ENCODE results near the gene KRTAP5-1.

KRTAP5-1 gene

DNA sequence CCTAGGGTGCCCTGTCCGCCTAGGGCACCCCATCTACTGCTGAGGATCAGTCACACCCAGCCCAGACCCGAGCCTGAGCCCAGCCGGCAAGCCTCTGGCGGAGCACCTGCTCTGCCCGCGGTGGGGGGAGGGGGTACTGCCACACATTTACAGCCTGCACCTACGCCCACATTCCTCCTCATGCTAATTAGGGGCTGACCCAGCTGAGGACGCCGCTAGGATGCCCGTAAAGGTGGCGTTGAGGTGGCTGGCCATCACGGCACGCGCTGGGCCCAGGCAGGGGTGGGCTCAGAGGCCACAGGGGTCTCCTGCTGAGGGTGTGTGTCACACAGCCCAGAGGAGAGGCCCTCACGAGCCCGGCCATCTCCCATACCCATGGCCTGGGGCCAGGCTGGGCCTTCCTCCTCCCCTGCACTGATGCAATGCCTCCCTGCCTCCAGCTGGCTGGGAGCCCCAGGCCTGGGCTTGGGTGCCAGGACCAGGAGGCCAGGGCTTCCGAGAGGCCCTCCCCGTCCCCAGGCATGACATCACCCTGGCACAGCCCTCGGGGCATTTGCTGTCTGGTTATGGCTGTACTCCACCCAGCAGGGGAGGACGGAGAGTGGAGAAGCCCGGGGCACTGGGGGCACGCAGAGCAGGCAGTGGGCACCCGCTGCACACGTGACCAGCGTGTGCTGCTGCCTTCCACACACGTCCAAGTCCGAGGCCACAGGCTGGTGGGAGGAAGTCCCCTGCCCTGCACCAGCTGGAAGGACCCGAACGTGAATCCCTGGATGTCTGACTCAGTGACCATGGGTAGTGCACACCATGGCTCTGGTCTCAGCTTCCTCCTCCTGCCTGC, 25.8 kb downstream of the KRTAP5-1 start:
- Histone ChIP-seq H3K9me3 (ENCODE audit: control insufficient read depth in 2 of 2, low read length in 2 of 2) (no peaks in the 10 kb centered on the region), H3K9ac (ENCODE audit: low read length in 2 of 2) (peak overlapping the region; percentile 84 to 85), H3K4me3 (ENCODE audit: low read length in 2 of 2) (peak overlapping the region; percentile 40 to 64), H3K27me3 (ENCODE audit: control insufficient read depth in 1 of 2, insufficient read depth in 2 of 2, low read length in 2 of 2) (no peaks in the 10 kb centered on the region), H3K36me3 (ENCODE audit: control insufficient read depth in 2 of 2, insufficient read depth in 2 of 2, low read length in 2 of 2) (peaks cover 8 to 10% of the 10 kb centered on the region in 2 donors), H3K4me1 (ENCODE audit: control insufficient read depth, insufficient read depth, low read length) (peaks cover 61% of the 10 kb centered on the region), H3K27ac (ENCODE audit: low read length) (peak overlapping the region; percentile 99)

DNA sequence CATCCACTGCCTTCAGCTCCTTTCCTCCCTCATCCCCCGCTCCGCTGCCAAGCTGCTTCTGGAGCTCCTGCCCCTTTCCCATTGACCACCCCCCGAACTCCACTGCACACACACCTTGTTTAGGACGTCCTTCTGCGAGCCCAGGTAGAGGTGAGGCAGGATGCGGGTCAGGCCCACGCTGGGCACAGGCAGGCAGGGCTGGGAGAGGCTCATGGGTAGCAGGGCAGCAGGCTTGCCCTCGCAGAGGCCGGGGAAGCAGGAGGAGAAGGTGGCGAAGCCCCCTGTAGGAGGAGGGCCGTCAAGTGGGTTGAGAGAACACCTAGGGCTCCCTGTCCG, 26.3 kb downstream of the KRTAP5-1 start:
- H3K27me3 ChIP-seq (ENCODE audit: control insufficient read depth in 1 of 2, insufficient read depth in 2 of 2, low read length in 2 of 2), result no peaks in the 10 kb centered on the region
- H3K4me3 ChIP-seq (ENCODE audit: low read length in 2 of 2), result peak overlapping the region; percentile 40 to 64
- H3K27ac ChIP-seq (ENCODE audit: low read length), result peak overlapping the region; percentile 99
- H3K36me3 ChIP-seq (ENCODE audit: control insufficient read depth in 2 of 2, insufficient read depth in 2 of 2, low read length in 2 of 2), result peaks cover 8 to 10% of the 10 kb centered on the region in 2 donors
- peaks cover 57% of the 10 kb centered on the region for H3K4me1 ChIP-seq (ENCODE audit: control insufficient read depth, insufficient read depth, low read length)
- H3K9me3 ChIP-seq (ENCODE audit: control insufficient read depth in 2 of 2, low read length in 2 of 2), result no peaks in the 10 kb centered on the region
- H3K9ac ChIP-seq (ENCODE audit: low read length in 2 of 2), result peak overlapping the region; percentile 84 to 85

DNA sequence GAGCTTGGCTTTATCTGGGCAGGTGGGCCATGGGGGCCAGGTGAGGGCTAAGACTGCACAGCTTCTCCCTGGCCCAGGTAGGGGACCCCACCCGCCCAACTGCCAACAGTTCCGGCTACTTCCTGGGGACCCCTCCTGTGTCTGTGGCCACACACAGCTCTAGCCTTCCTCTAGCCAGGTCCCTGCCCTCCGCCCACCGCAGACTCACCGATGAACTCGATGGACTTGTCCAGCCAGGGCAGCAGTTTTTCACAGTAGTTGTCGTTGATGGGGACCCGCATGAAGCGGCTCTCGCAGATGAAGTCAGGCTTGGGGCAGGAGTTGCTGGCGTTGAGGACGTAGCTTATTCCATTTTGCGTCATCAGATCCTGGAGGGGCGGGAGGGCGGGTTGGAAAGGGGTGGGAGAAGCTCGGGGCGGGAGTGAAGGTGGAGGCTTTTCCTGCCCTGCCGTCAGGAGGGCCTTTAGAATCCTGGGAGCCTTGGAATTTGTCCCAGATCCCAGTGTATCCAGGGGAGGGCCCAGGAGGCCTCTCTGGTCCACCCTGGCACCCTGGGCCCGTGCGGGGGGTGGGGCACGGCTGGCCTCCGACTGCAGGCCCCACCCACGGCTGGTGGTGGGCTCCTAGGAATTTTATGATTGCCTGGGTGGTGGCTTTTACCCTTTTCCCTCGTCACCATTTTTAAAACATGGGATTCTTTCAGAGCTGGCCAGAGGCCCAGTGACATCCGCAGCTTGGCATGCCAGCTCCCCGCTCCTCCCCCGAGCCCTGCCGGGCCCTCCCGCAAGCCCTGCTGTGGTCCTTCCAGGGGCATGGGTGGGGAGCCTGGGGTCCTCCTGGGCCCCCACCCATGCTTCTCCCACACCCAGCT, 26.9 kb downstream of the KRTAP5-1 start:
- no peaks in the 10 kb centered on the region for H3K27me3 ChIP-seq (ENCODE audit: control insufficient read depth in 1 of 2, insufficient read depth in 2 of 2, low read length in 2 of 2)
- H3K9me3 ChIP-seq (ENCODE audit: control insufficient read depth in 2 of 2, low read length in 2 of 2), result no peaks in the 10 kb centered on the region
- H3K27ac ChIP-seq (ENCODE audit: low read length), result peak overlapping the region; percentile 99
- peaks cover 7 to 8% of the 10 kb centered on the region in 2 donors for H3K36me3 ChIP-seq (ENCODE audit: control insufficient read depth in 2 of 2, insufficient read depth in 2 of 2, low read length in 2 of 2)
- peak overlapping the region; percentile 40 to 64 for H3K4me3 ChIP-seq (ENCODE audit: low read length in 2 of 2)
- H3K4me1 ChIP-seq (ENCODE audit: control insufficient read depth, insufficient read depth, low read length), result peaks cover 59% of the 10 kb centered on the region
- H3K9ac ChIP-seq (ENCODE audit: low read length in 2 of 2), result peak overlapping the region; percentile 84 to 85

DNA sequence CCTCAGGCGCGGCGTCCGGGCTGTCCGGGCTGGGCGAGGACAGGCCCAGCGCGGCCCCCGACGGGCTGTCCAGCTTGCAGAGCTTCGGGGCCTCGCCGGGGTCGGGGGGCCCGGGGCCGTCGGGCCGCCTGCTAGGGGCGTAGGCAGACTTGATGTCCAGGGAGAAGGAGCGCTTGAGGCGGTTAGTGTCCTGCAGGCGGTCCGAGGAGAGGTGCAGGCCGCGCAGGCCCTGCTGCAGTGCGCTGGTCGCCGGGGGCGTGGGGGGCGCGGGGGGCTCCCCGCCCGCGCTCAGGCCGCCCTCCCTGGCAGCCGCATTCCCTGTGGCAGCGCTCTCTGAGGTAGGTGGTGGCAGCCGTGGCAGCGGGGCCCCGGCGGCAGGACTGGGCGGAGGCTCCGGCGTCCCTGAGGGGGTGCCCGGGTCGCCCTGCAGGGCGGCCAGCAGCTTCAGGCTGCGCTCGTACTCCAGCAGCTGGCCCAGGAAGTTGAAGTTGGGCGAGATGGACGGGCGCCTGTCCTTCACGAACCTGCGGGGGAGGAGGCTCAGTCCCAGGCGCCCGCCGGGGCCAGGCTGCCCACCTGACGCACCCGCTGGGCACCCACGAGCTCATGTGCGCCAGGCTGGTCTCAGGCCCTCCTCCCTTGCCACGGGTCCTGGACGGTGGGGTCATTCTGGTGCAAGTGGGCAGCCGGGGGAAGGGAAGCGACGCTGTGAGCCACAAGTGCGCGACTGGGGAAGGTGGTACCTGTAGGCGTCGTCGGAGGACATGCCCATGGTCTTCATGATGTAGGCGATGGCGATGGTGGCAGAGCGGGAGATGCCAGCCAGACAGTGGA, 27.8 kb downstream of the KRTAP5-1 start:
- H3K9ac ChIP-seq (ENCODE audit: low read length in 2 of 2), result peak overlapping the region; percentile 68 to 69
- H3K4me3 ChIP-seq (ENCODE audit: low read length in 2 of 2), result peak overlapping the region; percentile 35 to 40
- peaks cover 63% of the 10 kb centered on the region for H3K4me1 ChIP-seq (ENCODE audit: control insufficient read depth, insufficient read depth, low read length)
- peak overlapping the region; percentile 95 for H3K27ac ChIP-seq (ENCODE audit: low read length)
- H3K27me3 ChIP-seq (ENCODE audit: control insufficient read depth in 1 of 2, insufficient read depth in 2 of 2, low read length in 2 of 2), result no peaks in the 10 kb centered on the region
- peaks cover 0 to 4% of the 10 kb centered on the region in 2 donors for H3K36me3 ChIP-seq (ENCODE audit: control insufficient read depth in 2 of 2, insufficient read depth in 2 of 2, low read length in 2 of 2)
- no peaks in the 10 kb centered on the region for H3K9me3 ChIP-seq (ENCODE audit: control insufficient read depth in 2 of 2, low read length in 2 of 2)

DNA sequence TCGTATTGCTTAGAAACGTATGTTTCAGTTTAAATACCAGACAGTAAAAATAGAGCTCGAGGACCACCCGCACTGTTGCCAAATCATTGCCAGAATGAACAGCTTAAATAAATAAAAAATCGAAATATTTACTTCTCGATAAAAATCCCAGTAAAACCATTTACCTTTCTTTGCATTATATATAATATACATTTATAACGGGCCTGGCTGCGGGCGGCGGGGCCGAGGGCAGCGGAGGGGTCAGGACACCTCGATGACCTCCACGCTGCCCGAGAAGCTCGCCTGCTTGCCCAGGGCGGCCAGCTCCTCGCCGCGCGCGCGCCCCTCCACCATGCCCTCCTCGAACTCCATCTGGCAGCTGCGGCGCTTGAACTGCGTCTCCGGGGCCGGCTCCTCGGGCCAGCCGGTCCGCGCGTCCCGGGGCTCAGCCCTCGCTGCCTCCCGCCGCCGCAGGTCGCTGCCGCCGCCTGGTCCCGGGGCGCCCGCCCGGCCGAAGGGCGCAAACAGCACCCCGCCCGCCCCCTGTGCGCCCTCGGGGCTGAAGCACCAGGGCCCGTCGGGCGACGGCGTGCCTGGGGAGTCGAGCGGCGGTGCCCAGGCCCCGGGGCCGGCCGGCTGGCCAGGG, 28.7 kb downstream of the KRTAP5-1 start:
- Histone ChIP-seq H3K27ac (ENCODE audit: low read length) (no peak overlapping the region), H3K27me3 (ENCODE audit: control insufficient read depth in 1 of 2, insufficient read depth in 2 of 2, low read length in 2 of 2) (no peaks in the 10 kb centered on the region), H3K9ac (ENCODE audit: low read length in 2 of 2) (no peak overlapping the region), H3K4me1 (ENCODE audit: control insufficient read depth, insufficient read depth, low read length) (peaks cover 63% of the 10 kb centered on the region), H3K4me3 (ENCODE audit: low read length in 2 of 2) (no peak overlapping the region), H3K36me3 (ENCODE audit: control insufficient read depth in 2 of 2, insufficient read depth in 2 of 2, low read length in 2 of 2) (peaks cover 0 to 2% of the 10 kb centered on the region in 2 donors), H3K9me3 (ENCODE audit: control insufficient read depth in 2 of 2, low read length in 2 of 2) (no peaks in the 10 kb centered on the region)

DNA sequence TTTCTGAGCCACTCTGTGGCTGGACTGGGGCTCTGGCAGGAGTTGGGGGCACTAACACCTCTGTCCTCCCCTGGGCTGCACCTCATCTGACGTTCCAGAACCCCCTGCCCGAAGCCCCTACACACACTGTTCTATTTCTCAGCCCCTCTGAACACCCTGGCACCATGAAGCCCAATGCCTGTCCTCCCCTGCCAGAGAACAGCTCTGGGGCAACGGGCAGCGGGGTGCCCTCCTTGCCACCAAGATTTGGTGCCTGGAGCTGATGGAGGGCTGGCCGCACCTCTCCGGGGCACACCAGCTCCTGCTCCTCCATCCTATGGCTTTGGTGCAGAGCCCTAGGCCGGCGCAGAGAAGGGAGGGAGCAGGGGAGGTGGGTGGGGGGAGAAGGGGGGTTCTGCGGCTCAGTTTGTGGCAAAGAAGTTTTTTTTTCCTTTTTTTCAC, 29.4 kb downstream of the KRTAP5-1 start:
- Histone ChIP-seq H3K27me3 (ENCODE audit: control insufficient read depth in 1 of 2, insufficient read depth in 2 of 2, low read length in 2 of 2) (no peaks in the 10 kb centered on the region), H3K4me1 (ENCODE audit: control insufficient read depth, insufficient read depth, low read length) (peaks cover 63% of the 10 kb centered on the region), H3K36me3 (ENCODE audit: control insufficient read depth in 2 of 2, insufficient read depth in 2 of 2, low read length in 2 of 2) (peaks cover 0 to 2% of the 10 kb centered on the region in 2 donors), H3K9me3 (ENCODE audit: control insufficient read depth in 2 of 2, low read length in 2 of 2) (no peaks in the 10 kb centered on the region), H3K27ac (ENCODE audit: low read length) (peak overlapping the region; percentile 41), H3K9ac (ENCODE audit: low read length in 2 of 2) (no peak overlapping the region), H3K4me3 (ENCODE audit: low read length in 2 of 2) (no peak overlapping the region)

DNA sequence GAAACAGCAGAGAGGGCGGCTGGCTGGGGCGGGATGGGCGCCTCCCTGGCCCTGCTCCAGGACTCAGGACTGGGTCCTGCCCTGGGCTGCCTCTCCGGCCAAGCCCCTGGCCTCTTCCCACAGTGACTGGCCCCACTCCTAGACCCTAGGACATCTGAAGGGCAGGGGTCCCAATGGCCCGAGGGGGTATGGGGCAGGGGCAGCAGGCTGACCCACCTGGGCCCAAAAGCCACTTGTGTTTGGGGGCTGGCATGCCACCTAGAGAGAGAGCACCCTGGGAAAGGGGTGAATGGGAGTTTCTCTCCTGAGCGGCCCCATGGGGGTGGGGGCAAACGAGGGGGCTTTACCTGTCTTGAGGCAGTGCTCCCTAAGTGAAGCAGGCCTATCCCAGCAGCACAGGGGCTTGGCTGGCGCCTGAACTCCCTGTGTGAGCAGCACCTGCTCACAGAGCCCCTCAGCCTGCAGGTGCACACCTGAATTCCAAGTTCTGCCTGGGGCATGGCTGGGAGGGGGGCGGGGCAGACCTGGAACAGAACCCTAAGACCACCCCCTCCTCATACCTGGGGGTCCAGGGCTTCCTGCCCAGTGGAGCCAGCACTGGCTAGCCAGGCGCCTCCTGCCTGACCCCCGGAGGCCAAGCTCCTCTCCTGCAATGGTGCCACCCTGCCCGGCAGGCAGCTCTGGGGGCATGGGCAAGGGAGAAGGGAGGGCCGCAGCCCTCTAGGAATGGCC, 29.9 kb downstream of the KRTAP5-1 start:
- Histone ChIP-seq H3K27me3 (ENCODE audit: control insufficient read depth in 1 of 2, insufficient read depth in 2 of 2, low read length in 2 of 2) (no peaks in the 10 kb centered on the region), H3K27ac (ENCODE audit: low read length) (peak overlapping the region; percentile 41), H3K36me3 (ENCODE audit: control insufficient read depth in 2 of 2, insufficient read depth in 2 of 2, low read length in 2 of 2) (no peaks in the 10 kb centered on the region), H3K9ac (ENCODE audit: low read length in 2 of 2) (no peak overlapping the region), H3K4me1 (ENCODE audit: control insufficient read depth, insufficient read depth, low read length) (peaks cover 57% of the 10 kb centered on the region), H3K4me3 (ENCODE audit: low read length in 2 of 2) (no peak overlapping the region), H3K9me3 (ENCODE audit: control insufficient read depth in 2 of 2, low read length in 2 of 2) (no peaks in the 10 kb centered on the region)

DNA sequence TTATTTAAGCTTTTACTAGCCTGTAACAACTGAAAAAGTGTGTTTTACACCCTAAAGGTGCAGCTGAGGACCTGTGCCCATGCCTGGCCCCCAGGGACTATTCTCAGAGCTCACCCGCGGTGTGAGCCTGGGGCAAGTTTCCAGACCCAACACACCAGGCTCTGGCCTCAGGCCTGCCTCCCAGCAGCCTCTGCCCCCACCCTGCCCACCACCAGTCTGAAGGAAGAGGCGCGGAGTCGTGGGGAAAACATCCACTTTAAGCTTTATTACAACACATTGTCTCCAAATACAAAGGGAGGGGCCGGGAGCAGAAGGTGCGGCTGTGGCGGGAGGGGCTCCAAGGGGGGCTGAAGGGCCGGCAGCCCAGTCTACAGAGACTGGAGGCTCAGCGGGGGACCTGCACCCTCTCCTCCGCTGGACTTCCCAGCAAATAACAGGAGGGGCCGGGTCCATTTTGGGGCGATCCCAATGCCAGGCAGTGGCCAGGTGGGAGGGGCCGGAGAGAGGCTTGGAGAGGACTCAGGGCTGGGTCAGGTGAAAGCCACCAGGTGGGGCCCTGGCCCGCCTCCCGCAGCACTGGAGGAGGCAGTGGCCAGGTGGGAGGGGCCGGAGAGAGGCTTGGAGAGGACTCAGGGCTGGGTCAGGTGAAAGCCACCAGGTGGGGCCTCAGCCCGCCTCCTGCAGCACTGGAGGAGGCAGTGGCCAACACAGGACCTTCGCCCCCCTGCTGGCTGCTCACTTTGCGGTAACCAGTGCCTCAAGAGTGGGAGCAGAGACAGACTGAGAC, 31.1 kb downstream of the KRTAP5-1 start:
- Histone ChIP-seq H3K27ac (ENCODE audit: low read length) (no peak overlapping the region), H3K9ac (ENCODE audit: low read length in 2 of 2) (no peak overlapping the region)

More for the DNA sequence above, 31.1 kb downstream of the KRTAP5-1 start:
- Histone ChIP-seq H3K36me3 (ENCODE audit: control insufficient read depth in 2 of 2, insufficient read depth in 2 of 2, low read length in 2 of 2) (no peaks in the 10 kb centered on the region), H3K9me3 (ENCODE audit: control insufficient read depth in 2 of 2, low read length in 2 of 2) (no peaks in the 10 kb centered on the region), H3K4me3 (ENCODE audit: low read length in 2 of 2) (no peak overlapping the region), H3K4me1 (ENCODE audit: control insufficient read depth, insufficient read depth, low read length) (peaks cover 47% of the 10 kb centered on the region), H3K27me3 (ENCODE audit: control insufficient read depth in 1 of 2, insufficient read depth in 2 of 2, low read length in 2 of 2) (no peaks in the 10 kb centered on the region)
